Lower leg skin (tissue), 3 donors: Measurements from ENCODE around the gene SIK3.

ENCODE experiments used
- CTCF ChIP-seq, 3 donors: fragments of 450-650 bp; IDR thresholded peaks; one replicate each; pipeline ENCODE4 v1.5.1; 2016; ENCODE audit warnings: antibody characterized with exemption in 3 of 3, mild to moderate bottlenecking in 3 of 3, moderate library complexity in 2 of 3
- POLR2A ChIP-seq, 2 donors: fragments of 450-650 bp; IDR thresholded peaks; one replicate each; pipeline ENCODE4 v1.6.1; 2016 to 2017; ENCODE audit warnings: antibody characterized with exemption in 2 of 2, mild to moderate bottlenecking in 1 of 2, moderate library complexity in 1 of 2

- no peak for TF ChIP-seq CTCF (IDR thresholded peaks at IDR 0.05)
- no peak for TF ChIP-seq POLR2A (IDR thresholded peaks at IDR 0.05)
These were observed 203.0 kb downstream of the SIK3 start for GRCh38 chr11:116895048-116895757.
